GM12892 (cell line): ENCODE results near the gene PPP1R12A.

ENCODE experiments used
- POLR2A ChIP-seq: IDR thresholded peaks from 2 replicates; pipeline ENCODE4 v1.6.1; 2011; ENCODE audit warnings: low read depth, low read length, control low read depth
- POLR2AphosphoS5 ChIP-seq: IDR thresholded peaks from 2 replicates; pipeline ENCODE4 v1.6.1; 2011; ENCODE audit warnings: low read depth, low read length, control low read depth
- TAF1 ChIP-seq: IDR thresholded peaks from 2 replicates; pipeline ENCODE4 v1.6.1; 2011; ENCODE audit warnings: low read depth, mild to moderate bottlenecking, control low read depth, low read length, borderline replicate concordance

DNA sequence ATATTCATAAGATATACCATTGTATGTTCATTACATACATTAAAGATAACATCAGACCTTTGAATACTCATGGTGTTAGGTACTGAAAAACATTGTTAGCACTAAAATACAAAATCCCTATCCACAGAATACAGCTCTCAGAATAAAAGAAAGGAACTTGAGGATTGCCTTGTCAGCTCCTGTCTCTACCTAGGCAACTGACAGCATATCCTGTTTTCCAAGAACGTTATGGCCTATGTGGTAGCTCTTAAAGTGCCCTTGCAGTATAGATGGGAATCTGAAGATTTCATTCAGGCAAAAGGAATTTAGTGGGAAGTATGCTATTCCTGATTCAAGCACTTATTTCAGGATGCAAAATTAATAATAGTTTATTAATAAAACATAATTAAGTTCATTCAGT is 1.8 kb upstream of the PPP1R12A start:
- TF ChIP-seq POLR2A (no peak), POLR2AphosphoS5 (no peak), TAF1 (no peak)
